ENCODE data around the gene ZFAND3. TPM values are rescaled to one million over a fixed set of nuclear protein-coding genes. Genes with fewer than 3 reads are reported as not detected.

The ZFAND3 gene
- total RNA-seq, 2 experiments from 2014 or later: 27.5 to 29.2 TPM

- peaks cover 11% of the 10 kb centered on the region for H3K4me1 Mint-ChIP-seq (ENCODE audit: low read depth)
- no peaks in the 10 kb centered on the region for H3K9me3 Mint-ChIP-seq (ENCODE audit: insufficient read depth)
- no peak overlapping the region for H3K4me3 Mint-ChIP-seq
- no peaks in the 10 kb centered on the region for H3K27me3 Mint-ChIP-seq (ENCODE audit: low read depth)
- peaks cover 19% of the 10 kb centered on the region for H3K36me3 Mint-ChIP-seq (ENCODE audit: low read depth)
- CTCF ChIA-PET: no interaction called here
- ATAC-seq: no peak
- no peak for DNase-seq
- no peak overlapping the region for H3K27ac Mint-ChIP-seq
- POLR2A ChIA-PET: no interaction called here
Measured at GRCh38 chr6:38127284-38127683, 307.8 kb downstream of the ZFAND3 start.

GRCh38 chr6:38131527-38131965 is 312.0 kb downstream of the ZFAND3 start:
- POLR2A ChIA-PET: no interaction called here
- peaks cover 11% of the 10 kb centered on the region for H3K4me1 Mint-ChIP-seq (ENCODE audit: low read depth)

DNA sequence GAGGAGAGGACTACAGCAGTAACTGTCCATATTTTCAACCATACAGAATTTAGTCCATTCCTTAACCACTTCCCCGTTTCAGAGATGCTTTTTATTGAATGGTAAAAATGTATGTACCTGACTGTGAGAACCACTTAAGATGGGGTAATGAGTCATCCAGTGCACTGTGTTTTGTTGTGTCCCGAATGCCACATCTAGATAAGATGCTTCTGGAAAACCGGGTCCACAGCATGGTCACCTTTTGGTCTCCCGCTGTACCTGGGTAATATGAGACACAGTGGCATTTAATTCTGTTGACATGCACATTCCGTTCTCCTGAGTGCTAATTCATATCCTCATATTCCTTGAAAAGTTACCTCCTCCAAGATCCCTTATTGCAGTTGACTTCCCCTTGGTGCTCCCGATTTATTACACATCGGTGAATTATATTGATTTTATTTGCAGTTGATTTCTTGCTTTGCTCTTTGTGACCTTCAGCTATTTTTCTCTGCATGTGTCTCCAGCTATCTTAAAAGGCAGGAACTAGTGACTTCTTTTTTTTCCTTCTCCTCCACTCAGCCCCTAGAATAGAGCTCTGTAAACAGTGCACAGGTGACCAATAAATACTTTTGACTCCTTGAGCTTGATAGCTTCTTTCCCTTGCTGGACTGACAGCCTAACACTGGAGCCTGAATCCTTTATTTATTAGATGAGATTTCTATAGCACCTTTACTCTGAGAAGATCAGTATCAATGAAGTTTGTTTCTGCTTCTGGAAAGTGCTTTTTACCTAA is 314.6 kb downstream of the ZFAND3 start:
- peaks cover 3% of the 10 kb centered on the region for H3K36me3 Mint-ChIP-seq (ENCODE audit: low read depth)
- H3K4me1 Mint-ChIP-seq (ENCODE audit: low read depth): peaks cover 12% of the 10 kb centered on the region
- H3K4me3 Mint-ChIP-seq: no peak overlapping the region
- H3K27me3 Mint-ChIP-seq (ENCODE audit: low read depth): no peaks in the 10 kb centered on the region
- CTCF ChIA-PET: no interaction called here
- H3K9me3 Mint-ChIP-seq (ENCODE audit: insufficient read depth): no peaks in the 10 kb centered on the region
- POLR2A ChIA-PET: no interaction called here
- no peak for ATAC-seq
- H3K27ac Mint-ChIP-seq: no peak overlapping the region
- no peak for DNase-seq

More at GRCh38 chr6:38131527-38131965, 312.0 kb downstream of the ZFAND3 start:
- Mint-ChIP-seq H3K4me3 (no peak overlapping the region), H3K27me3 (ENCODE audit: low read depth) (no peaks in the 10 kb centered on the region), H3K9me3 (ENCODE audit: insufficient read depth) (no peaks in the 10 kb centered on the region), H3K27ac (no peak overlapping the region), H3K36me3 (ENCODE audit: low read depth) (peaks cover 8% of the 10 kb centered on the region)
- CTCF ChIA-PET: no interaction called here
- DNase-seq (no peak), ATAC-seq (no peak)

DNA sequence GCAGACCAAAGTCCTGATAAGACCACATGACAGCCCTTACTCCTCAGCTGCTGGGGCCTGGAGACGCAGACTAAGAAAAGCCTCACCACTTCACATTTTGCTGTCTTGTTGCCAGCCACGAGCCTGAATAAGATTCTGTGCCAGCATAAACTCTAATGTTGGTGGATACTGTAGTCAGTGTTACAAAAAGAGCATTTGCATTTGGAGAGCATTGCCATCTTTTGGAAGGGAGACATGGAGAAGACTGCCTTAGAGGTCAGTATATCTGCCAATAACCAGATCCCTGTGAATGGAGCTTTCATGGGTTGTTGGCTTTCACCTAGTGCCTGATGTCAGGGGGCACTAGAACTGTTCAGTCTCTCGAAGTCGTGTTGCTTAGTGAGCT is 315.2 kb downstream of the ZFAND3 start:
- Mint-ChIP-seq H3K27ac (no peak overlapping the region), H3K4me3 (no peak overlapping the region), H3K27me3 (ENCODE audit: low read depth) (no peaks in the 10 kb centered on the region), H3K36me3 (ENCODE audit: low read depth) (peaks cover 3% of the 10 kb centered on the region), H3K4me1 (ENCODE audit: low read depth) (peaks cover 15% of the 10 kb centered on the region), H3K9me3 (ENCODE audit: insufficient read depth) (no peaks in the 10 kb centered on the region)
- DNase-seq: no peak
- ChIA-PET CTCF (no interaction called here), POLR2A (no interaction called here)
- no peak for ATAC-seq

GRCh38 chr6:38136547-38136946 is 317.0 kb downstream of the ZFAND3 start:
- ChIA-PET CTCF (no interaction called here), POLR2A (no interaction called here)
- Mint-ChIP-seq H3K4me3 (no peak overlapping the region), H3K36me3 (ENCODE audit: low read depth) (no peaks in the 10 kb centered on the region), H3K9me3 (ENCODE audit: insufficient read depth) (no peaks in the 10 kb centered on the region), H3K27ac (no peak overlapping the region), H3K4me1 (ENCODE audit: low read depth) (peaks cover 5% of the 10 kb centered on the region), H3K27me3 (ENCODE audit: low read depth) (no peaks in the 10 kb centered on the region)
- no peak for DNase-seq
- ATAC-seq: no peak

GRCh38 chr6:38137608-38138265 is 318.2 kb downstream of the ZFAND3 start:
- no peak for DNase-seq
- no peak for ATAC-seq
- Mint-ChIP-seq H3K9me3 (ENCODE audit: insufficient read depth) (no peaks in the 10 kb centered on the region), H3K27ac (no peak overlapping the region), H3K4me1 (ENCODE audit: low read depth) (peaks cover 4% of the 10 kb centered on the region), H3K4me3 (no peak overlapping the region), H3K36me3 (ENCODE audit: low read depth) (no peaks in the 10 kb centered on the region), H3K27me3 (ENCODE audit: low read depth) (no peaks in the 10 kb centered on the region)
- ChIA-PET POLR2A (no interaction called here), CTCF (no interaction called here)

- no peak overlapping the region for H3K27ac Mint-ChIP-seq
- no peaks in the 10 kb centered on the region for H3K27me3 Mint-ChIP-seq (ENCODE audit: low read depth)
- CTCF ChIA-PET: no interaction called here
- H3K4me1 Mint-ChIP-seq (ENCODE audit: low read depth): peaks cover 4% of the 10 kb centered on the region
- H3K36me3 Mint-ChIP-seq (ENCODE audit: low read depth): no peaks in the 10 kb centered on the region
- H3K9me3 Mint-ChIP-seq (ENCODE audit: insufficient read depth): no peaks in the 10 kb centered on the region
- H3K4me3 Mint-ChIP-seq: no peak overlapping the region
- POLR2A ChIA-PET: no interaction called here
- no peak for DNase-seq
- ATAC-seq: no peak
Measured at GRCh38 chr6:38138374-38138773, 318.8 kb downstream of the ZFAND3 start.

DNA sequence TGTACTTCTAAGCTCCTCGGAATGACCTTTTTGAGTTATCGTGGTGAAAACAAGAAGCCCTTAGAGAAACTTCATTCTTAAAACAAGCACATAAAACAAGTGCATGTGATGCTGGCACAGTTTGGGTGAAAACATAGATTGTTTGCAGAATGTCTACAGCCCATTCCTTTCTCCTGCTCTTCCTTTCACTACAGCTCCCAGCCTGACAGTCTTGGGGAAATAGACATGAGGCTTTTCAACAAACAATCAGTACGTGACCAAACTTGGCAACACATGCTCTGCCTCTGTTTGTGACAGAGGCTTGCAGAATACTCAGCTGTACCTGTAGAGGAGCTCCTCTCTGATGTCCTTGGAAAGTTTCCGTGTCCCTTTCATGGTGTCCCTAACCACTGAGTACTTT is 321.6 kb downstream of the ZFAND3 start:
- Mint-ChIP-seq H3K9me3 (ENCODE audit: insufficient read depth) (no peaks in the 10 kb centered on the region), H3K36me3 (ENCODE audit: low read depth) (no peaks in the 10 kb centered on the region), H3K27me3 (ENCODE audit: low read depth) (no peaks in the 10 kb centered on the region), H3K4me3 (no peak overlapping the region), H3K4me1 (ENCODE audit: low read depth) (peaks cover 4% of the 10 kb centered on the region), H3K27ac (no peak overlapping the region)
- DNase-seq (no peak), ATAC-seq (no peak)
- POLR2A ChIA-PET: no interaction called here
- CTCF ChIA-PET: no interaction called here

GRCh38 chr6:38141716-38142115 is 322.2 kb downstream of the ZFAND3 start:
- Mint-ChIP-seq H3K27me3 (ENCODE audit: low read depth) (no peaks in the 10 kb centered on the region), H3K36me3 (ENCODE audit: low read depth) (no peaks in the 10 kb centered on the region), H3K27ac (no peak overlapping the region), H3K4me1 (ENCODE audit: low read depth) (peaks cover 4% of the 10 kb centered on the region), H3K4me3 (no peak overlapping the region), H3K9me3 (ENCODE audit: insufficient read depth) (no peaks in the 10 kb centered on the region)
- ATAC-seq (no peak), DNase-seq (no peak)
- ChIA-PET CTCF (interaction anchor here (1.1 kb wide), 1 partner anchor 14 kb away, joined by 3 read pairs; no protein-coding TSS in a partner anchor), POLR2A (no interaction called here)

DNA sequence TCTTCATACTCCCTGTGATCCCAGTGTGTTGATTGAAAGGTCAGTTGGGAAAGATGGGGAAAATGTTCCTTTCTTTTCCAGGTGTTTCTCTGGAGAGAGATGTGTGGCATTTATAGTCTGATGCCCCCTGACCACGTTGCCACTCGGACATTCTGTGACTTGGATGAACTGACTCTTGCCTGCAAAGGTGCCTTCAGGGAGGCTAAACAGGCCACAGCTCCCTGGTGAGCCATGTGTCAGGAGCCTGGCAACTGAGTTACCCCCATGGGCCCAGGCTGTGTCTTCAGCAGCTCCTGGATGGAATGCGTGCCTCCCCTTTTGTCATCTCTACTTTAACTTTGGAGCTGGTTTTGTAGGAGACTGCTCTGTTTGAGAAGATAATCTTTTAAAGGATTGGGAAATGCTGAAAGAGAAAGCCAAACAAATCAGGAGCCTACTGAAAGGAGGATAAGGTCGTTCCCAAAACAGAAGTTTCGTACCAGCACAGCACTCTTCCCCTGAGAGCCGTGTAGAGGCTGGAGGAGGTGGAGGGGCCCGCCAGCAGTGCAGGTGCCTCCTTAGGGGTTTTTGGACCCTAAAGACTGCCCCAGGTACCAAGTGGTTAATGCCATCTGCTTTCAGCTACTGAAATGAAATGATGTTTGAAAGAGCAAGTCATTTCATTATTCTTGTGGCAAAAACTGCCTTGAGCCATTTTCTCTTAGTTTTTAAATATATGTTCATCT is 322.8 kb downstream of the ZFAND3 start:
- H3K27ac Mint-ChIP-seq: no peak overlapping the region
- no peak overlapping the region for H3K4me3 Mint-ChIP-seq
- no peaks in the 10 kb centered on the region for H3K9me3 Mint-ChIP-seq (ENCODE audit: insufficient read depth)
- ATAC-seq (no peak), DNase-seq (no peak)
- H3K27me3 Mint-ChIP-seq (ENCODE audit: low read depth): no peaks in the 10 kb centered on the region
- ChIA-PET CTCF (interaction anchor here (1.1 kb wide), 1 partner anchor 13 kb away, joined by 3 read pairs; no protein-coding TSS in a partner anchor), POLR2A (no interaction called here)
- H3K4me1 Mint-ChIP-seq (ENCODE audit: low read depth): peaks cover 4% of the 10 kb centered on the region
- no peaks in the 10 kb centered on the region for H3K36me3 Mint-ChIP-seq (ENCODE audit: low read depth)

DNA sequence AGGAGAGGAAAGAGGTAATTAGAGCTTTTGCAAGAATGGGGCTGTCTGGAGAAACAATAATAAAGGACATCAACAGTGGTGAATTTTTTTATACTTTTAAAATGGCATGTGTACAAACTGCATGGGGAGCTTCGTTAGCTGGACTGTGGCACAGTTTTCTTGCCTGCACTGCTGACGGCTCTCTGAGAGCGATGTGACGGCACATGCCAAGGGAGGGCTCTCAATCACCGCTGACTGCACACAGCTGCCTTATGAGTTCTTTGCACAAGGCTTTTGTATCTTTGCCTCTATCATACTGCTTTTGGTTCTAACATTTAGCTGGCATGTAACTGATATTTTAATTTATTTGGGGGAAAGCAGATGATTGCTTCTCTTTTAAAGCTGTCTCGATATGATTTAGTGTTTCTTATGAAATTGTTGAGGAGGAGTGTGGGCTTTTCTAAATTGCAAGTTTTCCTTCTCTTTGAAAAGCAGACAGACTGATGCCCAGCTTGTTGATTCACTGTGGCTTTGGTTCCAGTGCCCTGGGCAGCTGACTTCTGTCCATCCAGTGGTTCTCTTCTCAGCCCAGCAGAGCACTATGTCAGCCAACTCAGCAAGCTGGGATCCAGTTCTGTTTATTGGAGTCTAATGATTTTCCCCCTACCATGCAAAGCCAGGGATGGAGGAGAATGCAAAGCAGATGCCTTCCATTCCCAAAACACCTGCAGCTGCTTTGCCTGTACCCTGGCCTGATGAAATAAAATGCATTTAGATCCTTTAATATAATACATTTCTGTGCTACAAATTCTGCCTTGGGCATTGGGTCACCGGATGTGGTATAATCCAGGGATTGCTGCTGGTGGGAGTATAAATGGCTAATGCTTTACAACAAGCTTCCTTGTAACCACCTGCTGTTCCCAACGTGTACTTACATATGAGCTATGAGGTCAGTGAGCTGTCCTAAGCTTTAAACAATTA is 323.9 kb downstream of the ZFAND3 start:
- ChIA-PET CTCF (no interaction called here), POLR2A (no interaction called here)
- no peak overlapping the region for H3K27ac Mint-ChIP-seq
- no peak overlapping the region for H3K4me3 Mint-ChIP-seq
- H3K9me3 Mint-ChIP-seq (ENCODE audit: insufficient read depth): no peaks in the 10 kb centered on the region
- no peaks in the 10 kb centered on the region for H3K27me3 Mint-ChIP-seq (ENCODE audit: low read depth)
- H3K36me3 Mint-ChIP-seq (ENCODE audit: low read depth): no peaks in the 10 kb centered on the region
- peaks cover 4% of the 10 kb centered on the region for H3K4me1 Mint-ChIP-seq (ENCODE audit: low read depth)
- no peak for DNase-seq
- no peak for ATAC-seq

Measured in activated CD8-positive, alpha-beta T cell treated with anti-CD3 and anti-CD28 coated beads, Interleukin-2, amount 10 ng/mL, durations not matched to agents 7 days and 5 days (primary cell).